ENCODE data around the gene SLC15A3.
"Not testable (repeated sequence)": the region's sequence is repeated elsewhere in the genome, so short reads cannot be mapped to it uniquely, and the experiment has no call there.

The SLC15A3 gene

GRCh38 chr11:60974316-60974715 lies 22.3 kb upstream of the SLC15A3 start:
- DNase-seq: not testable (repeated sequence)

GRCh38 chr11:60973699-60974098 lies 21.7 kb upstream of the SLC15A3 start:
- DNase-seq: no peak

GRCh38 chr11:60972182-60973030 lies 20.4 kb upstream of the SLC15A3 start:
- DNase-seq: no peak

DNA sequence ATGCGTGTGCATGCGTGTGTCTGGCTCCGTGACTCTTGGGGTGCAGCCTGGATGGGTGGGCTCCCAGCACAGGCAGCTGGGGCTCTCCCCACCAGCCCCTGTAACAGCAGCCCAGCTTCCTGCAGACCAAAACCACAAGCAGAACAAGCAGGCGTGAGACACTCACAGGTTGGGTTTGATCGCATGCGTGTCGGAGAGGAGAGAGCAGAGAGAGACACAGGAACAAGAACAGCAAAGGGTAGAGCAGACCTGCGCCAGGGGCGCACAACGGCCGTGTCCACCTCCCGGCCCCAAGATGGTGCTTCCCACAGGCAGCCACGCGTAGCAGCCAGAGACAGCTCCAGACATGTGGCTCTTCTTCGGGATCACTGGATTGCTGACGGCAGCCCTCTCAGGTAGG lies 19.5 kb upstream of the SLC15A3 start, which contains the start of gene CD6:
CD6 (plus strand) TSS at position 161 of the 400 bp plus-strand sequence; CDS start at position 347, 186 bp downstream.
- DNase-seq: no peak

- DNase-seq: no peak
Measured at GRCh38 chr11:60970890-60971289, 18.9 kb upstream of the SLC15A3 start.

DNA sequence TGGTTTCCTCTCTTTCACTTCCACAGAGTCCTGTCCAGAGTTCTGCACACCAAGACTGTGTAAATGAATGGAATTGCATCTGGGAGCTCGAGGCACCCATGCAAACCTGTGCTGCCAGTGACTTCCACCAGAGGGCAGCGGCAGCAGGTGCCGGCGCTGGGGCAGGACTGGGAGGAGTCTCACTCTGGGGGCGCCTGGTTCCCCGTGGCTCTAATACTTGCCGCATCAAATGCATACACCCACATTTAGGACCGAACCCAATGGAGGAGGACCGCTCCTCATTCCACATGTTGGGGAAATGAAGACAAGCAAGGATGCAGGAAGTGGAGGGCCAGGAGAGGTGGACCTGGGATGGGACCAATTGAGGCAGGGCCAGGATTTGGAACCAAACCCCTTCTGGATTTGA lies 18.4 kb upstream of the SLC15A3 start:
- DNase-seq: peak; percentile 52

DNA sequence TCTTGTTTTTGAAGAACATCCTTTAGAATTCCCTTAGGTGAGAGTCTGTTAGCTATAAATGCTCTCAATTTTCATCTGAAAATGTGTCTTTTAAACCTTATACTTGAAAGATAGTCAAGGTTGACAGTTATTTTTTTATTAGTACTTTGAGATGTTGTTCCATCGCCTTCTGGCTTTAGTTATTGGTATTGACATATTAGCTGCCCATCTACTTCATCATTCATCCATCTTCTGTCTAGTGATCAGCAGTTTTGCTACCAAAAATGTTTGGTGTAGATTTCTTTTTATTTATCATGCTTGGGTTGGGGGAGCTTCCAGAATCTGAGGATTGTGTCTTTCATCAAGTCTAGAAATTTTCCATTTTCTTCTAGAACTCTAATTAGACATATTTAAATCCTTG lies 16.2 kb upstream of the SLC15A3 start:
- no peak for DNase-seq

- DNase-seq: no peak
Measured at GRCh38 chr11:60966890-60967289, 14.9 kb upstream of the SLC15A3 start.

DNA sequence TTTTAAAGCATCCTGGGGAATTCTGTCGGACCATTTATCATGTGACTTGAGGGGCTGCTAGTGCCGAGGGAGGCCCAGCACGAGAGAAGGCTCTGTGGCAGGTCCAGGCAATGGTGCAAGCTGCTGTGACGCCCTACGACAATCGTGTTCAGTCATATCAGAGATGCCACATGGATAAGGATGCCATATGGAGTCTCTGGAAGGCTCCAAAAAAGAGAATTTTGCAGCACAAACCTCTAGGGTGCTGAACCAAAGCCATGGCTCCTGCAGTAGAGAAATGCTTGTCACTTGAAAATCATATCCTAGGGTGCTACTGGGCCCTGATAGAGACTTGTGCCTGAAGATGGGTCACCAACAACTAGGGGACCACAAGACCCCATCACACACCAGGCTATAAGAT lies 12.8 kb upstream of the SLC15A3 start:
- DNase-seq: no peak

GRCh38 chr11:60960405-60960804 lies 8.4 kb upstream of the SLC15A3 start:
- DNase-seq: no peak

GRCh38 chr11:60959431-60959830 lies 7.5 kb upstream of the SLC15A3 start:
- peak; percentile 56 for DNase-seq

- DNase-seq: no peak
Measured at GRCh38 chr11:60957188-60957587, 5.2 kb upstream of the SLC15A3 start.

DNA sequence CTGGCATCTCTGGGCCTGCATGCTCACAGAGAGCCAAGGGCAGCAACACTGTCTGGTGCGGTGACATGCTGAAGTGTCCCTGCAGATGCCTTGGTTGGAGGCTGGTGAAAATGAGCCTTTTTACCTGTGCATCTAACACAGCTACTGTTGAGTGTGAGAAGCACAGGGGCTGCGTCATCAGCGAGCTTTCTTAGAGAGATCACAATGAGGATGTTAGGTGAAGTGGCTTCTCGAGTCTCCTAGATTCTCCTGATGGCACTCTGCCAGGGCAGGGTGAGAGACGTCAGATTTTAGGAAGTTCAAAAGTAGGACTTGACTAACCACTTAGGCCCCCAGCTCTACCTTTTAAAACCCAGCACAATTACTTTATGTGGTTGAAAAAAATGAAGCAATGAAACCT lies 3.6 kb upstream of the SLC15A3 start:
- no peak for DNase-seq

DNA sequence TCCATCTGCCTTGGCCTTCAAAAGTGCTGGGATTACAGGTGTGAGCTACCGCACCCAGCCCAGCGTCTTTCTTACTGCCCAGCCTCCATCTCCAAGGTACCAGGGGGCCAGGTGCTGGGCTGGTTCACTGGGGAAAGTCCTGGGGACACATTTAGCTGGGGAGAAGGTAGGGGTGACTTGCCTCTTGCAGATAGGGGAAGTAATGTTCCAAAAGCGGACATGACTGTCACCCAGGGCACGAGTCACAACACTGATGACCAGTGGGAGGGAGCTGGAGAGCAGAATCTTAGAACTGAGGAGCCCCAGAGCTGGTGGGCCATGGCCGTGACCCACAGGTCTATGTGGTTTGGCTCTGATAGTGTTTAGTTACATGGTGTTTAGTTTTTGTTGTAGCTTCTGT lies 2.4 kb upstream of the SLC15A3 start:
- DNase-seq: no peak

- DNase-seq: no peak
Measured at GRCh38 chr11:60953781-60954180, 1.8 kb upstream of the SLC15A3 start.

DNA sequence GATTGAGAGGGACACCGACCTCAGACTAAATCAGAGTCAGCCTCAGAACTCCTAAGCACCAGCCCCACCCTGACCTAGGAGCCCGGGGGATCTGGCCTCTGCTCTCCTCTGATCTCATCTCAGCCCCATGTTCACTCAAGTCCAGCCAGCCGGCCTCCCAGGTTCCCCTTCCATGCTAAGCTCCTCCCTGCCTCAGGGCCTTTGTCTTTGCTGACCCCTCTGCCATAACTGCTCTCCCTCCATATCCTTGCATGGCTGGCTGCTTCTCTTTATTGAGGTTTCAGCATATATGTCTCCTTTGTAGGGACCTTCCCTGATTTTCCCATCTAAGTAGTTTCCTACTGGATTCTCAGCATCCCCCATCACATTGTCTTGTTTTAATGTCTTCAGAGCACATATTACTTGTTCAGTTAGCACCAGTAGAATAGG lies 780 bp upstream of the SLC15A3 start:
- DNase-seq: no peak

DNA sequence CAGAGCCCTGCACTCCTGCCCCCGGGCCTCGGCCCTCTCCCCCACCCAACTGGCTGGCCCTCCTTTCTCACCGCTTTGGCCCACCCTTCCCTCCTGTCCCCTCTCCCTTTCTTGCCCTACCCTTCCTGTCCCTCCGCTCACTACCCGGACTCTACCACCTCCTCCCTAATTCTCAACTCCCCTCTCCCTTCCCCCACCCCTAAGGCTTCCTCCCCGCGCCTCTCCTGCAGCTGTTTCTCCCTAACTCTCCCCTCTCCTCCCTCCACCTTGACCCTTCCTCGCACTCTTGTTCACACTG lies 421 bp downstream of the SLC15A3 start:
- DNase-seq: peak; percentile 61

- DNase-seq: peak; percentile 45
Measured at GRCh38 chr11:60950933-60951605, 907 bp downstream of the SLC15A3 start.

- DNase-seq: no peak
Measured at GRCh38 chr11:60950024-60950423, 2.0 kb downstream of the SLC15A3 start.

- DNase-seq: no peak
Measured at GRCh38 chr11:60948250-60948649, 3.7 kb downstream of the SLC15A3 start.

DNA sequence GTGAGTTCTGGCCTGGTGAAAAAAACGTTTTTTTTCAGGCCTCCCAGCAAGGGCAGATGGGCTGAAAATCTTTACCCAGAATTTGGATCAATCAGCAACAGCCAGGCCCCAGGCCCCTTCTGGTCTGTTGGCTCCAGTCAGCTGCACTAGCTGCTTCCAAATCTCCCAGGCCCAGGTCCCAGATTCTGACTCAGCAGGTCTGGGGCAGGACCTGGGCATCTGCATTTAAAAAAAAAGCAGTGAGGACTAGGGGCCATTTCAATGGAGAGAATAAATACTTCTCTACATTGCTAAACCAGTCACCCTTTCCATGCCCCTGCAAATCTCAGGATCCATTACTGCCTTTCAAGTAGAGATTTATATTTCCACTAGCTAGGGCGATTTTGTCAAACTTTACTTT lies 4.3 kb downstream of the SLC15A3 start:
- peak; percentile 49 for DNase-seq

GRCh38 chr11:60946601-60947264 lies 5.2 kb downstream of the SLC15A3 start:
- DNase-seq: peak; percentile 62

- no peak for DNase-seq
Measured at GRCh38 chr11:60945295-60945667, 6.7 kb downstream of the SLC15A3 start.
